ENCODE results near the gene DDC. TPM values are rescaled to one million over a fixed set of nuclear protein-coding genes. Genes with fewer than 3 reads are reported as not detected.
"Not testable (repeated sequence)": the region's sequence is repeated elsewhere in the genome, so short reads cannot be mapped to it uniquely, and the experiment has no call there.

The DDC gene
- total RNA-seq, 2 donors from 2014 or later, result 1.5 to 1.9 TPM

- Histone ChIP-seq H3K4me1 (replicated peaks) (no peaks in the 10 kb centered on the region), H3K4me3 (no peak overlapping the region), H3K27me3 (replicated peaks; ENCODE audit: insufficient read depth) (no peaks in the 10 kb centered on the region), H3K9me3 (no peaks in the 10 kb centered on the region), H3K36me3 (no peaks in the 10 kb centered on the region), H3K27ac (no peak overlapping the region)
- TF ChIP-seq POLR2AphosphoS5 (IDR thresholded peaks at IDR 0.05) (no peak), POLR2A (IDR thresholded peaks at IDR 0.05) (no peak), CTCF (IDR thresholded peaks at IDR 0.05) (no peak)
- WGBS, result 9% methylated on average over 4 of the region's 4 CpGs
- intact Hi-C loops (cut with DNase I), result no loop called here
- DNase-seq (ENCODE audit: low spot score), result no peak
Measured at GRCh38 chr7:50552921-50553320, 12.3 kb downstream of the DDC start.

GRCh38 chr7:50552139-50552538 lies 13.1 kb downstream of the DDC start:
- Histone ChIP-seq H3K9me3 (no peaks in the 10 kb centered on the region), H3K36me3 (no peaks in the 10 kb centered on the region), H3K27me3 (replicated peaks; ENCODE audit: insufficient read depth) (no peaks in the 10 kb centered on the region), H3K4me1 (replicated peaks) (no peaks in the 10 kb centered on the region), H3K4me3 (no peak overlapping the region), H3K27ac (no peak overlapping the region)
- TF ChIP-seq POLR2A (IDR thresholded peaks at IDR 0.05) (no peak), CTCF (IDR thresholded peaks at IDR 0.05) (no peak), POLR2AphosphoS5 (IDR thresholded peaks at IDR 0.05) (no peak)
- WGBS, result 70% methylated on average over 4 of the region's 4 CpGs
- intact Hi-C loops (cut with DNase I), result no loop called here
- DNase-seq (ENCODE audit: low spot score), result no peak

- H3K9me3 ChIP-seq; H3K27me3 ChIP-seq (replicated peaks; ENCODE audit: insufficient read depth); H3K27ac ChIP-seq; intact Hi-C loops (cut with DNase I); H3K4me1 ChIP-seq (replicated peaks); DNase-seq (ENCODE audit: low spot score); H3K4me3 ChIP-seq; H3K36me3 ChIP-seq: not testable (repeated sequence)
- WGBS, result 94% methylated on average over 4 of the region's 4 CpGs
Measured at GRCh38 chr7:50545613-50546012, 19.6 kb downstream of the DDC start.

- no peak overlapping the region for H3K27ac ChIP-seq
- WGBS, result 53% methylated on average over 6 of the region's 6 CpGs
- no peaks in the 10 kb centered on the region for H3K4me1 ChIP-seq (replicated peaks)
- H3K9me3 ChIP-seq, result no peaks in the 10 kb centered on the region
- intact Hi-C loops (cut with DNase I), result no loop called here
- DNase-seq (ENCODE audit: low spot score), result no peak
- no peaks in the 10 kb centered on the region for H3K27me3 ChIP-seq (replicated peaks; ENCODE audit: insufficient read depth)
- H3K36me3 ChIP-seq, result no peaks in the 10 kb centered on the region
- TF ChIP-seq CTCF (IDR thresholded peaks at IDR 0.05), result no peak
- H3K4me3 ChIP-seq, result no peak overlapping the region
Measured at GRCh38 chr7:50544992-50545391, 20.2 kb downstream of the DDC start.

- Histone ChIP-seq H3K36me3 (no peaks in the 10 kb centered on the region), H3K4me3 (no peak overlapping the region), H3K27me3 (replicated peaks; ENCODE audit: insufficient read depth) (no peaks in the 10 kb centered on the region), H3K9me3 (no peaks in the 10 kb centered on the region), H3K27ac (no peak overlapping the region), H3K4me1 (replicated peaks) (no peaks in the 10 kb centered on the region)
- no peak for TF ChIP-seq POLR2AphosphoS5 (IDR thresholded peaks at IDR 0.05)
- TF ChIP-seq CTCF (IDR thresholded peaks at IDR 0.05), result no peak
- TF ChIP-seq POLR2A (IDR thresholded peaks at IDR 0.05), result no peak
- 94% methylated on average over 18 of the region's 18 CpGs for WGBS
- no peak for DNase-seq (ENCODE audit: low spot score)
- intact Hi-C loops (cut with DNase I), result no loop called here
Measured at GRCh38 chr7:50543776-50544442, 21.3 kb downstream of the DDC start.
